ENCODE measurements around the gene DLST. TPM values are rescaled to one million over a fixed set of nuclear protein-coding genes. Genes with fewer than 3 reads are reported as not detected.

DLST gene
- total and polyA plus RNA-seq, 2 experiments from 2014 or later: 10.8 to 68.7 TPM

DNA sequence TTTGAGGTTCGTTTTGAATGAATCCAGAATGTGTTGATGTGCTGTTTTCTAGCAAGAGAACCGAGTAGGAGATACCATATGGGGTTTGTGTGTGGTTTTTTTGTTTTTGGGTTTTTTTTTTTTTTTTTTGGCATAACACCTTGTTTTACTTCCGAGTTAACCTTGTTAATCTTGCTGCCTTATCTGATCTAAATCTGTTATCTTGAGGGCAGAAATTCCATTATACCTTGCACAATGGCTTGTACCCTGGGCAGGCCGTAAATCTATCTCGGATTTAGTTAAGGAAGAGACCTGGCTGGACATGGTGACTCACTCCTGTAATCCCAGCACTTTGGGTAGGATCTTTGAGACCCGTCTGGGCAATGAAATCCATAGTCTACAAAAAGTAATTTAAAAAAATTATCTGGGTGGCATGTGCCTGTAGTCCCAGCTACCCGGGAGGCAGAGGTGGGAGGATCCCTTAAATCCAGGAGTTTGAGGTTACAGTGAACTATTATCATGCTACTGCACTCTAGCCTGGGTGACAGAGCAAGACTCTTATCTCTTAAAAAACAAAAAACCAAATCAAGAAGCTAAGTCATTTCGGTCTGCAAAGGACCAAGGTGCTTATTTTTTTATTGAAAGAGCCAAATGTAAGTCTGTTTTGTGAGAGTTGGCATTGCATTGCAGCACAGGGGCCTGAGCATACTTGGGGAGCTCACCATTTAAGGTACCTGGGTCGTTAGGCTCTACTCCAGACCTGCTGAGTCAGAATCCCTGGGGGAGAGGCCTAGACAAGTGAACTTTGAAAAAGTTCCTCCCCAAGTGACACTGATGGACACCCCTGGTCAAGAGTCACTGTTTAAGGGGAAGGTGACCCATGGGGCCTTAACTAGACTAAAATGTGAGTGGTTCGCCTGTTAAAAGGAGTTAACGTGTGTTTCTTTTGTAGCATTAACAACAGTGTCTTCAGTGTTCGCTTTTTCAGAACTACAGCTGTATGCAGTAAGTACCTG lies 6.7 kb downstream of the DLST start:
- H4K20me1 ChIP-seq (ENCODE audit: insufficient read depth, poor library complexity, severe bottlenecking): peaks cover 51% of the 10 kb centered on the region
- no peaks in the 10 kb centered on the region for H3K27me3 ChIP-seq
- H3K36me3 ChIP-seq (replicated peaks; ENCODE audit: insufficient read depth, low read depth): no peaks in the 10 kb centered on the region
- H3K79me2 ChIP-seq: peaks cover 59% of the 10 kb centered on the region
- peaks cover 16% of the 10 kb centered on the region for H3K4me1 ChIP-seq (ENCODE audit: insufficient read depth)
- no peaks in the 10 kb centered on the region for H3K9me3 ChIP-seq (ENCODE audit: low read depth)
- no peak overlapping the region for H2AFZ ChIP-seq
- 50% methylated on average over 12 of the region's 12 CpGs for WGBS (ENCODE audit: low lambda C conversion rate, missing lambda C conversion rate)
- peak overlapping the region; percentile 30 for H3K4me2 ChIP-seq
- TF ChIP-seq EZH2 (IDR thresholded peaks at IDR 0.05; ENCODE audit: borderline replicate concordance) (no peak), CTCF (IDR thresholded peaks at IDR 0.05; ENCODE audit: poor library complexity) (no peak), EZH2phosphoT487 (IDR thresholded peaks at IDR 0.05; ENCODE audit: low read depth, severe bottlenecking, unreplicated experiment) (no peak)
- no peaks in the 10 kb centered on the region for H3K9me2 ChIP-seq (replicated peaks; ENCODE audit: insufficient read depth)
- DNase-seq (ENCODE audit: low spot score): no peak
- no peak overlapping the region for H3K4me3 ChIP-seq
- peak overlapping the region; percentile 32 for H3K27ac ChIP-seq

- peaks cover 5% of the 10 kb centered on the region for H3K36me3 ChIP-seq (replicated peaks; ENCODE audit: insufficient read depth, low read depth)
- no peak for TF ChIP-seq EZH2phosphoT487 (IDR thresholded peaks at IDR 0.05; ENCODE audit: low read depth, severe bottlenecking, unreplicated experiment)
- no peak for TF ChIP-seq CTCF (IDR thresholded peaks at IDR 0.05; ENCODE audit: poor library complexity)
- TF ChIP-seq EZH2 (IDR thresholded peaks at IDR 0.05; ENCODE audit: borderline replicate concordance): no peak
- H3K79me2 ChIP-seq: peaks cover 41% of the 10 kb centered on the region
- no peak overlapping the region for H3K4me3 ChIP-seq
- H3K9me3 ChIP-seq (ENCODE audit: low read depth): no peaks in the 10 kb centered on the region
- no peak overlapping the region for H3K27ac ChIP-seq
- H3K9me2 ChIP-seq (replicated peaks; ENCODE audit: insufficient read depth): no peaks in the 10 kb centered on the region
- no peak for DNase-seq (ENCODE audit: low spot score)
- H3K4me1 ChIP-seq (ENCODE audit: insufficient read depth): peaks cover 13% of the 10 kb centered on the region
- peaks cover 33% of the 10 kb centered on the region for H4K20me1 ChIP-seq (ENCODE audit: insufficient read depth, poor library complexity, severe bottlenecking)
- no peak overlapping the region for H3K4me2 ChIP-seq
- H3K27me3 ChIP-seq: no peaks in the 10 kb centered on the region
- WGBS (ENCODE audit: low lambda C conversion rate, missing lambda C conversion rate): 96% methylated on average over 6 of the region's 6 CpGs
- H2AFZ ChIP-seq: no peak overlapping the region
Measured at GRCh38 chr14:74890262-74890661, 8.5 kb downstream of the DLST start.

DNA sequence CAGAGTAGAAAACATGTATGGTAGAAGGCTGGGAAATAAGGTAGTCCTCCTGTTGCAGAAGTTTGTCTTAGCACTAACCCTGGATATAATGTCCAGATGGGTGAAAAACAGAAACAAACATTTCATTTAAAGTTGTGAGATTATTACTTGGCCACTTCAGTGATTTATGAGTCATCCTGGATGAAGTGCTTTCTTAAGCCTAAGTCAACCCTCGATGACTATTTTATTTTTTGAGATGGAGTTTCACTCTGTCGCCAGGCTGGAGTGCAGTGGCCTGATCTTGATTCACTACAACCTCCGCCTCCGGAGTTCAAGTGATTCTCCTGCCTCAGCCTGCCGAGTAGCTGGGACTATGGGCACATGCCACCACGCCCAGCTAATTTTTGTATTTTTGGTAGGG lies 10.2 kb downstream of the DLST start:
- H3K9me3 ChIP-seq (ENCODE audit: low read depth): no peaks in the 10 kb centered on the region
- H3K36me3 ChIP-seq (replicated peaks; ENCODE audit: insufficient read depth, low read depth): peaks cover 6% of the 10 kb centered on the region
- H3K27me3 ChIP-seq: no peaks in the 10 kb centered on the region
- peaks cover 18% of the 10 kb centered on the region for H4K20me1 ChIP-seq (ENCODE audit: insufficient read depth, poor library complexity, severe bottlenecking)
- peaks cover 25% of the 10 kb centered on the region for H3K79me2 ChIP-seq
- no peak overlapping the region for H3K4me2 ChIP-seq
- H3K4me3 ChIP-seq: no peak overlapping the region
- no peaks in the 10 kb centered on the region for H3K9me2 ChIP-seq (replicated peaks; ENCODE audit: insufficient read depth)
- 94% methylated on average over 6 of the region's 6 CpGs for WGBS (ENCODE audit: low lambda C conversion rate, missing lambda C conversion rate)
- no peak overlapping the region for H2AFZ ChIP-seq
- peaks cover 13% of the 10 kb centered on the region for H3K4me1 ChIP-seq (ENCODE audit: insufficient read depth)
- TF ChIP-seq EZH2phosphoT487 (IDR thresholded peaks at IDR 0.05; ENCODE audit: low read depth, severe bottlenecking, unreplicated experiment) (no peak), EZH2 (IDR thresholded peaks at IDR 0.05; ENCODE audit: borderline replicate concordance) (no peak), CTCF (IDR thresholded peaks at IDR 0.05; ENCODE audit: poor library complexity) (no peak)
- DNase-seq (ENCODE audit: low spot score): no peak
- H3K27ac ChIP-seq: no peak overlapping the region

All from hepatocyte (in vitro differentiated cells).